HEK293 (cell line): ENCODE results near the gene SRCIN1.
"Not testable (repeated sequence)": the region's sequence is repeated elsewhere in the genome, so short reads cannot be mapped to it uniquely, and the experiment has no call there.

Experiments used
- CTCF ChIA-PET: fragments of 350-600 bp; formaldehyde crosslinking; extraction: SDS; loops from one replicate; lab custom pipeline; 2021; ENCODE audit warnings: antibody characterized with exemption; lab: Yijun Ruan, JAX
- POLR2A ChIA-PET: fragments of 300-600 bp; formaldehyde crosslinking; extraction: SDS; loops from one replicate; lab custom pipeline; 2020; ENCODE audit warnings: antibody characterized with exemption, inconsistent platforms; lab: Yijun Ruan, JAX
- H3K27ac ChIP-seq: fragments of 200-500 bp; sonication (Bioruptor generic); 2 replicates; pipeline ENCODE4 v1.5.1; 2014; ENCODE audit warnings: low read depth, low read length, control low read depth, inconsistent platforms; ENCODE audit errors: extremely low read depth
- H3K36me3 ChIP-seq, 2 experiments: fragments of 200-500 bp in 1 of 2; sonication (Bioruptor generic) in 1 of 2; 1 replicate in 1 of 2; 2 replicates in 1 of 2; pipeline ENCODE4 v1.5.1; 2014 to 2017; ENCODE audit warnings: inconsistent platforms in 2 of 2, low read length in 2 of 2; ENCODE audit not compliant: control insufficient read depth in 2 of 2, insufficient read depth in 1 of 2
- H3K4me1 ChIP-seq: fragments of 200-500 bp; sonication (Bioruptor generic); 2 replicates; pipeline ENCODE4 v1.5.1; 2014; ENCODE audit warnings: mild to moderate bottlenecking, low read length, inconsistent platforms; ENCODE audit not compliant: control insufficient read depth, insufficient read depth
- H3K4me3 ChIP-seq: 2 replicates; pipeline ENCODE4 v1.5.1; 2011; ENCODE audit warnings: low read depth, mild to moderate bottlenecking, control low read depth, low read length, moderate library complexity
- H3K9me3 ChIP-seq: fragments of 200-500 bp; sonication (Bioruptor generic); 2 replicates; pipeline ENCODE4 v1.5.1; 2014; ENCODE audit warnings: low read depth, low read length, inconsistent platforms; ENCODE audit not compliant: control insufficient read depth, insufficient read depth
- GLIS1 ChIP-seq: fragments of 450-650 bp; formaldehyde crosslinking; IDR thresholded peaks from 2 replicates; pipeline ENCODE4 v1.5.1; 2016; ENCODE audit warnings: missing biosample characterization, missing genetic modification characterization
- HOXD13 ChIP-seq: sonication (generic); formaldehyde crosslinking; IDR thresholded peaks from 2 replicates; pipeline ENCODE4 v1.8.0; 2022; ENCODE audit warnings: missing genetic modification reagents, borderline replicate concordance
- KLF7 ChIP-seq: fragments of 450-650 bp; formaldehyde crosslinking; IDR thresholded peaks from 2 replicates; pipeline ENCODE4 v1.5.1; 2016; ENCODE audit warnings: missing biosample characterization, missing genetic modification characterization, borderline replicate concordance
- REPIN1 ChIP-seq: fragments of 450-650 bp; formaldehyde crosslinking; IDR thresholded peaks from 2 replicates; pipeline ENCODE4 v1.5.1; 2017; ENCODE audit warnings: missing biosample characterization, missing genetic modification characterization, low read depth
- TRIM28 ChIP-seq: IDR thresholded peaks from 2 replicates; pipeline ENCODE4 v1.6.1; 2011; ENCODE audit warnings: low read length, control low read depth, borderline replicate concordance
- ZBTB1 ChIP-seq: fragments of 450-650 bp; formaldehyde crosslinking; IDR thresholded peaks from 2 replicates; pipeline ENCODE4 v1.5.1; 2016; ENCODE audit warnings: missing biosample characterization, missing genetic modification characterization
- ZBTB20 ChIP-seq: fragments of 450-650 bp; formaldehyde crosslinking; IDR thresholded peaks from 2 replicates; pipeline ENCODE4 v1.5.1; 2016; ENCODE audit warnings: missing biosample characterization, missing genetic modification characterization
- ZFP41 ChIP-seq: fragments of 450-650 bp; formaldehyde crosslinking; IDR thresholded peaks from 2 replicates; pipeline ENCODE4 v1.5.1; 2016; ENCODE audit warnings: missing biosample characterization, missing genetic modification characterization, borderline replicate concordance
- ZNF311 ChIP-seq: fragments of 450-650 bp; formaldehyde crosslinking; IDR thresholded peaks from 2 replicates; pipeline ENCODE4 v1.5.1; 2017; ENCODE audit warnings: missing biosample characterization, missing genetic modification characterization, borderline replicate concordance
- ZNF433 ChIP-seq: fragments of 450-650 bp; formaldehyde crosslinking; IDR thresholded peaks from 2 replicates; pipeline ENCODE4 v1.5.1; 2016; ENCODE audit warnings: missing biosample characterization, missing genetic modification characterization, low read depth
- ZNF501 ChIP-seq: fragments of 450-650 bp; formaldehyde crosslinking; IDR thresholded peaks from 2 replicates; pipeline ENCODE4 v1.5.1; 2016; ENCODE audit warnings: missing biosample characterization, missing genetic modification characterization
- ZNF529 ChIP-seq: fragments of 450-650 bp; formaldehyde crosslinking; IDR thresholded peaks from 2 replicates; pipeline ENCODE4 v1.5.1; 2017; ENCODE audit warnings: missing genetic modification characterization, missing biosample characterization; ENCODE audit not compliant: insufficient replicate concordance
- ZNF544 ChIP-seq: fragments of 450-650 bp; formaldehyde crosslinking; IDR thresholded peaks from 2 replicates; pipeline ENCODE4 v1.5.0; 2017; ENCODE audit warnings: missing biosample characterization, missing genetic modification characterization
- ZNF560 ChIP-seq: fragments of 450-650 bp; formaldehyde crosslinking; IDR thresholded peaks from 2 replicates; pipeline ENCODE4 v1.5.1; 2017; ENCODE audit warnings: missing biosample characterization, missing genetic modification characterization, borderline replicate concordance
- ZNF610 ChIP-seq: fragments of 450-650 bp; formaldehyde crosslinking; IDR thresholded peaks from 2 replicates; pipeline ENCODE4 v1.5.1; 2016; ENCODE audit warnings: missing biosample characterization, missing genetic modification characterization, borderline replicate concordance
- ZSCAN16 ChIP-seq: fragments of 450-650 bp; formaldehyde crosslinking; IDR thresholded peaks from 2 replicates; pipeline ENCODE4 v1.5.1; 2016; ENCODE audit warnings: missing biosample characterization, missing genetic modification characterization
- TF ChIP-seq, protein P1 (sequence below): fragments of 450-650 bp; formaldehyde crosslinking; IDR thresholded peaks from 2 replicates; pipeline ENCODE4 v1.5.1; 2016; ENCODE audit warnings: missing biosample characterization, missing genetic modification characterization, low read depth
- TF ChIP-seq, protein P2 (sequence below): fragments of 450-650 bp; formaldehyde crosslinking; IDR thresholded peaks from 2 replicates; pipeline ENCODE4 v1.5.1; 2016; ENCODE audit warnings: missing biosample characterization, missing genetic modification characterization

SRCIN1 gene

DNA sequence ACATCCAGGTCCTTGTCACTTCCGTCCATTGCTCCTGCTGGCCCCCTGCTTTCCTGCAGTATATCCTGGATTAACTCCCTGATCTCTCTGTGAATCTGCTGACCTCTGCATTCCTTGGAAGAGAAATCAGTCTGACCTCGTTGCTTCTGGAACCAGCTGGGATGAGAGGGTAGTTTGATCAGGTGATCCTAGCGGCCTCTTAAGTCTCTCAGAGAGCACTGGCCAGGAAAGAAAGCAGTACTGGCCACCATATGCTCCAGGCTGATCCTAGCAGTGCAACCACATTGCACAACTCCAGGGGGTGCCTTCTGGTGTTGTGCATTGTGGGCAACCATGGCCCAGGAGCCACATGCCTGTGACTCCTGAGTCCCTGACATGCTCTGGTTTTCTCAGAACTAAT lies 98.3 kb downstream of the SRCIN1 start:
- ChIA-PET POLR2A (no interaction called here), CTCF (interaction anchor here (0.6 to 11.1 kb wide), 10 partner anchors 10 to 158 kb away, joined by 3 to 128 read pairs (median 4); partner anchors contain the start of gene SRCIN1)
- Histone ChIP-seq H3K36me3 (no peaks in the 10 kb centered on the region), H3K4me1 (no peaks in the 10 kb centered on the region), H3K27ac (no peak overlapping the region), H3K4me3 (no peak overlapping the region), H3K9me3 (no peaks in the 10 kb centered on the region)
- no peak for TF ChIP-seq ZNF433 (tag by site-specific recombination)
- TF ChIP-seq, protein P1, sequence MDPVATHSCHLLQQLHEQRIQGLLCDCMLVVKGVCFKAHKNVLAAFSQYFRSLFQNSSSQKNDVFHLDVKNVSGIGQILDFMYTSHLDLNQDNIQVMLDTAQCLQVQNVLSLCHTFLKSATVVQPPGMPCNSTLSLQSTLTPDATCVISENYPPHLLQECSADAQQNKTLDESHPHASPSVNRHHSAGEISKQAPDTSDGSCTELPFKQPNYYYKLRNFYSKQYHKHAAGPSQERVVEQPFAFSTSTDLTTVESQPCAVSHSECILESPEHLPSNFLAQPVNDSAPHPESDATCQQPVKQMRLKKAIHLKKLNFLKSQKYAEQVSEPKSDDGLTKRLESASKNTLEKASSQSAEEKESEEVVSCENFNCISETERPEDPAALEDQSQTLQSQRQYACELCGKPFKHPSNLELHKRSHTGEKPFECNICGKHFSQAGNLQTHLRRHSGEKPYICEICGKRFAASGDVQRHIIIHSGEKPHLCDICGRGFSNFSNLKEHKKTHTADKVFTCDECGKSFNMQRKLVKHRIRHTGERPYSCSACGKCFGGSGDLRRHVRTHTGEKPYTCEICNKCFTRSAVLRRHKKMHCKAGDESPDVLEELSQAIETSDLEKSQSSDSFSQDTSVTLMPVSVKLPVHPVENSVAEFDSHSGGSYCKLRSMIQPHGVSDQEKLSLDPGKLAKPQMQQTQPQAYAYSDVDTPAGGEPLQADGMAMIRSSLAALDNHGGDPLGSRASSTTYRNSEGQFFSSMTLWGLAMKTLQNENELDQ (tag by site-specific recombination): no peak
- TF ChIP-seq ZNF610 (tag by site-specific recombination): no peak
- no peak for TF ChIP-seq ZSCAN16
- TF ChIP-seq ZNF501 (tag by site-specific recombination): no peak
- no peak for TF ChIP-seq TRIM28
- TF ChIP-seq ZFP41 (tag by site-specific recombination): no peak
- TF ChIP-seq ZNF311 (tag by site-specific recombination): no peak
- no peak for TF ChIP-seq KLF7 (tag by site-specific recombination)
- no peak for TF ChIP-seq ZNF529 (tag by site-specific recombination)
- TF ChIP-seq, protein P2, sequence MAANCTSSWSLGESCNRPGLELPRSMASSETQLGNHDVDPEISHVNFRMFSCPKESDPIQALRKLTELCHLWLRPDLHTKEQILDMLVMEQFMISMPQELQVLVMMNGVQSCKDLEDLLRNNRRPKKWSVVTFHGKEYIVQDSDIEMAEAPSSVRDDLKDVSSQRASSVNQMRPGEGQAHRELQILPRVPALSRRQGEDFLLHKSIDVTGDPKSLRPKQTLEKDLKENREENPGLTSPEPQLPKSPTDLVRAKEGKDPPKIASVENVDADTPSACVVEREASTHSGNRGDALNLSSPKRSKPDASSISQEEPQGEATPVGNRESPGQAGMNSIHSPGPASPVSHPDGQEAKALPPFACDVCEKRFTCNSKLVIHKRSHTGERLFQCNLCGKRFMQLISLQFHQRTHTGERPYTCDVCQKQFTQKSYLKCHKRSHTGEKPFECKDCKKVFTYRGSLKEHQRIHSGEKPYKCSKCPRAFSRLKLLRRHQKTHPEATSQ: no peak

- no peak overlapping the region for H3K27ac ChIP-seq
- ChIA-PET CTCF (interaction anchor here (0.6 to 11.1 kb wide), 5 partner anchors 33 to 912 kb away, joined by 3 to 128 read pairs (median 3); no protein-coding TSS in a partner anchor), POLR2A (interaction anchor here (0.6 kb wide), 2 partner anchors 85 to 123 kb away, joined by 3 to 4 read pairs; no protein-coding TSS in a partner anchor)
- H3K4me1 ChIP-seq: no peaks in the 10 kb centered on the region
- H3K36me3 ChIP-seq: no peaks in the 10 kb centered on the region
- no peaks in the 10 kb centered on the region for H3K9me3 ChIP-seq
- no peak overlapping the region for H3K4me3 ChIP-seq
- no peak for TF ChIP-seq REPIN1 (tag by site-specific recombination)
- no peak for TF ChIP-seq ZNF544 (tag by site-specific recombination)
- no peak for TF ChIP-seq ZBTB20 (tag by site-specific recombination)
- no peak for TF ChIP-seq ZBTB1 (tag by site-specific recombination)
- TF ChIP-seq ZNF560: no peak
- TF ChIP-seq HOXD13: no peak
Observed at GRCh38 chr17:38504216-38504615, 101.5 kb downstream of the SRCIN1 start.

DNA sequence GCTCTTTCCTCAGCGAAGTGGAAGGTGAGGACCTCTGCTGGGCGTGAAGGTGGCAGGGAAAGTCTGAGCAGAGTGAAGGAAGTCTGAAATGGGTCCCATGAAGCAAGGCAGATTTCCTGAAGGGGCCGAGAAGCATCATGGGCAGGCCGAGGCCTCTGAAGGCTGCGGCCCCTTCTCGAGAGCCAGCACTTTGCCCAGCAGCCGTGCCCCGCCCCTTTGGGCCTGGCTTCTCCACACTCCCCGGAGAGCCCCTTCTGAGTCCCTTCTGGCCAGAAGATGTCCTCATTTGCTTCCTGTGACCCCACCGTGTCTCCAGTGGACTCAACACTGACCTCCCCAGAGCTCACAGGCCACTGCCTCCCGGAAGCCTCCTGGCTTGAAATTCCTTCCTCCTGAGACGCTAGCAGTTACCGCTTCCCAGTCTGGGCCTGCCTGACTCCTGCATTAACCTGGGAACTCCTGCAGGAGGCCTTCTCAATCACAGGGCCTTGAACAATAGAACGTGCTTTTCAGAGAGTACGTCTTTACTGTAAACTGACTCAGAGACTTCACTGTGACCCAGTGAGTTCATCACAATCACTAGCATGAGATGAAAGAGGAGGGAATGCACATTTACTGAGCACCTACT lies 102.4 kb downstream of the SRCIN1 start:
- H3K4me1 ChIP-seq, POLR2A ChIA-PET, H3K4me3 ChIP-seq, H3K9me3 ChIP-seq, H3K27ac ChIP-seq, H3K36me3 ChIP-seq: not testable (repeated sequence)
- CTCF ChIA-PET: interaction anchor here (1.1 to 11.1 kb wide), 3 partner anchors 55 to 162 kb away, joined by 3 to 128 read pairs (median 3); no protein-coding TSS in a partner anchor
- TF ChIP-seq GLIS1 (tag by site-specific recombination): peak; percentile 37; the same call in 1 of the 2 replicates

GRCh38 chr17:38501718-38502117 lies 104.0 kb downstream of the SRCIN1 start:
- H3K4me1 ChIP-seq, H3K9me3 ChIP-seq, H3K36me3 ChIP-seq, H3K27ac ChIP-seq, H3K4me3 ChIP-seq, CTCF ChIA-PET, POLR2A ChIA-PET: not testable (repeated sequence)

- H3K4me1 ChIP-seq, H3K9me3 ChIP-seq, H3K4me3 ChIP-seq, H3K36me3 ChIP-seq, POLR2A ChIA-PET, CTCF ChIA-PET, H3K27ac ChIP-seq: not testable (repeated sequence)
Observed at GRCh38 chr17:38499230-38499629, 106.5 kb downstream of the SRCIN1 start.
